Esophagus mucosa (tissue), 1 donor: ENCODE results near the gene ZNF576. TPM values are rescaled to one million over a fixed set of nuclear protein-coding genes. Genes with fewer than 3 reads are reported as not detected.

ENCODE experiments used
- total RNA-seq: library from RNA; stranded (reverse); gene quantifications from one replicate; pipeline ENCODE4 v1.2.4, GENCODE V29; 2023
- donor health status: DM: yes; HTN: yes; CAD: no.

The ZNF576 gene
- total RNA-seq, 1 donor from 2014 or later = 12.4 TPM

Other genes with a start within 250 kb of the ZNF576 start
- 2.4 TPM for gene CD177, start 242.9 kb upstream of the ZNF576 start, total RNA-seq
- gene TEX101, start 181.7 kb upstream of the ZNF576 start, total RNA-seq = 3.3 TPM
- gene LYPD3, start 131.0 kb upstream of the ZNF576 start, total RNA-seq = 739 TPM
- 52.2 TPM for gene PHLDB3, start 91.8 kb upstream of the ZNF576 start, total RNA-seq
- gene ETHE1, start 69.4 kb upstream of the ZNF576 start, total RNA-seq = 81.9 TPM
- 0.72 TPM for gene ZNF575, start 63.4 kb upstream of the ZNF576 start, total RNA-seq
- gene XRCC1, start 21.1 kb upstream of the ZNF576 start, total RNA-seq = 15.6 TPM
- gene PINLYP, start 20.8 kb upstream of the ZNF576 start, total RNA-seq = 9.1 TPM
- 10.5 TPM for gene IRGQ, start 461 bp upstream of the ZNF576 start, total RNA-seq
- gene SRRM5, start 15.5 kb downstream of the ZNF576 start, total RNA-seq = 0.12 TPM
- 14.9 TPM for gene ZNF428, start 23.0 kb downstream of the ZNF576 start, total RNA-seq
- 13.0 TPM for gene CADM4, start 43.3 kb downstream of the ZNF576 start, total RNA-seq
- gene PLAUR, start 73.6 kb downstream of the ZNF576 start, total RNA-seq = 5.8 TPM
- not detected for gene IRGC, start 119.5 kb downstream of the ZNF576 start, total RNA-seq
- gene SMG9, start 158.4 kb downstream of the ZNF576 start, total RNA-seq = 22.3 TPM
- gene KCNN4, start 184.4 kb downstream of the ZNF576 start, total RNA-seq = 4.1 TPM
- gene LYPD5, start 205.9 kb downstream of the ZNF576 start, total RNA-seq = 18.0 TPM
- 5.3 TPM for gene ZNF283, start 230.7 kb downstream of the ZNF576 start, total RNA-seq